RWPE2 (cell line): ENCODE results near the gene WDR90.

Experiments used
- ATAC-seq: fragments of 200-7000 bp; cut with Tn5 transposase; 3 replicates; pipeline ENCODE4 v1.9.1; 2021; ENCODE audit warnings: low read depth
- DNase-seq: peaks from one replicate; pipeline ENCODE4 v3.0.0-alpha.2; 2020; ENCODE audit warnings: low spot score
- H3K27ac ChIP-seq: fragments of 450-650 bp; 2 replicates; pipeline ENCODE4 v1.5.1; 2017; ENCODE audit warnings: mild to moderate bottlenecking; ENCODE audit not compliant: poor library complexity, severe bottlenecking
- H3K27me3 ChIP-seq: fragments of 250-450 bp; sonication (Bioruptor Pico); 2 replicates; pipeline ENCODE4 v1.5.1; 2021; ENCODE audit warnings: mild to moderate bottlenecking, moderate library complexity; ENCODE audit not compliant: insufficient read depth, poor library complexity, severe bottlenecking
- H3K36me3 ChIP-seq: fragments of 250-450 bp; sonication (Bioruptor Pico); 2 replicates; pipeline ENCODE4 v1.5.1; 2020; ENCODE audit warnings: low read depth, mild to moderate bottlenecking, moderate library complexity
- H3K4me1 ChIP-seq: fragments of 250-450 bp; sonication (Bioruptor Pico); 2 replicates; pipeline ENCODE4 v1.5.1; 2021; ENCODE audit warnings: mild to moderate bottlenecking, moderate library complexity; ENCODE audit not compliant: insufficient read depth, poor library complexity, severe bottlenecking
- H3K4me3 ChIP-seq: fragments of 250-450 bp; sonication (Bioruptor Pico); 2 replicates; pipeline ENCODE4 v1.5.1; 2021; ENCODE audit warnings: mild to moderate bottlenecking, moderate library complexity; ENCODE audit not compliant: severe bottlenecking
- H3K9me3 ChIP-seq: fragments of 250-450 bp; sonication (Bioruptor Pico); 2 replicates; pipeline ENCODE4 v1.5.1; 2021; ENCODE audit warnings: mild to moderate bottlenecking, moderate library complexity; ENCODE audit not compliant: severe bottlenecking
- CTCF ChIP-seq: fragments of 450-650 bp; IDR thresholded peaks from one replicate; pipeline ENCODE4 v1.5.1; 2017; ENCODE audit warnings: mild to moderate bottlenecking, moderate library complexity; ENCODE audit not compliant: poor library complexity, severe bottlenecking

The WDR90 gene

GRCh38 chr16:625977-626765 lies 23.0 kb upstream of the WDR90 start:
- no peak for TF ChIP-seq CTCF
- Histone ChIP-seq H3K4me1 (peaks cover 27% of the 10 kb centered on the region), H3K27ac (peak overlapping the region; percentile 23), H3K9me3 (no peaks in the 10 kb centered on the region), H3K27me3 (no peaks in the 10 kb centered on the region), H3K36me3 (peaks cover 10% of the 10 kb centered on the region), H3K4me3 (no peak overlapping the region)
- DNase-seq = peak; percentile 47
- no peak for ATAC-seq

- TF ChIP-seq CTCF = no peak
- Histone ChIP-seq H3K27me3 (no peaks in the 10 kb centered on the region), H3K4me1 (peaks cover 21% of the 10 kb centered on the region), H3K9me3 (no peaks in the 10 kb centered on the region), H3K36me3 (peaks cover 10% of the 10 kb centered on the region), H3K4me3 (no peak overlapping the region), H3K27ac (peak overlapping the region; percentile 23)
- peak; percentile 80 for ATAC-seq
- DNase-seq = peak; percentile 91
Observed at GRCh38 chr16:626787-627453, 22.2 kb upstream of the WDR90 start.

- Histone ChIP-seq H3K27ac (peak overlapping the region; percentile 23), H3K4me3 (no peak overlapping the region), H3K9me3 (no peaks in the 10 kb centered on the region), H3K4me1 (peaks cover 17% of the 10 kb centered on the region), H3K27me3 (no peaks in the 10 kb centered on the region), H3K36me3 (peaks cover 10% of the 10 kb centered on the region)
- no peak for TF ChIP-seq CTCF
- no peak for DNase-seq
- ATAC-seq = no peak
Observed at GRCh38 chr16:627454-628239, 21.5 kb upstream of the WDR90 start.

- Histone ChIP-seq H3K27me3 (no peaks in the 10 kb centered on the region), H3K4me1 (peaks cover 14% of the 10 kb centered on the region), H3K9me3 (no peaks in the 10 kb centered on the region), H3K36me3 (peaks cover 10% of the 10 kb centered on the region), H3K4me3 (no peak overlapping the region), H3K27ac (no peak overlapping the region)
- ATAC-seq = no peak
- no peak for TF ChIP-seq CTCF
- no peak for DNase-seq
Observed at GRCh38 chr16:628321-629061, 20.7 kb upstream of the WDR90 start.
